ENCODE data around the gene TMC1.

TMC1 gene

GRCh38 chr9:72576087-72576486, 54.7 kb downstream of the TMC1 start:
- DNase-seq = no peak

DNA sequence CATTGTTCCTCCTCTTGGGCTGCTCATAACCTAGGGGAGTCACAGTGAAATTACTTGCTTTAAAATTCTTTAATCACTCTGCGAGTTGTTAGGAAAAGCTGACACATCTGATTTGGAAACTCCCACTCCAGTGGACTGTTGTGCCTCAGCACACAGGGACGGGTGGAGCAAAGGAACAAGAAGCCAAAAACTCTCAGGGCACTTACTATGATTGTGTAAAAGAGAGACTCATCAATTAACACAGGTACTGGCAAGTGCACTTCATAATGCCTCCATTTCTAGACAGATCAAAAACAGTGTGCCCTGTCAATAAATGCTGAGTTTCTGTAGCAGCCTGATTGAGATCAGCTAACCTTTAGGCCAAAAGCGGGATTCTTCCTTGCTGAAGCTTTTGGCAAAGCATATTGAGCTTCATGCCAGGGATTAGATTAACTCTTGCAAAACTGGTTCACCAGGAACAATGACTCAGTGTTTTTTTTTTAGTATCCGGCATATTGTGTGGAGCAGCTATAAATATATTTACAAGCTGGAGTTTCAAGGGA, 55.9 kb downstream of the TMC1 start:
- DNase-seq = peak; percentile 92

DNA sequence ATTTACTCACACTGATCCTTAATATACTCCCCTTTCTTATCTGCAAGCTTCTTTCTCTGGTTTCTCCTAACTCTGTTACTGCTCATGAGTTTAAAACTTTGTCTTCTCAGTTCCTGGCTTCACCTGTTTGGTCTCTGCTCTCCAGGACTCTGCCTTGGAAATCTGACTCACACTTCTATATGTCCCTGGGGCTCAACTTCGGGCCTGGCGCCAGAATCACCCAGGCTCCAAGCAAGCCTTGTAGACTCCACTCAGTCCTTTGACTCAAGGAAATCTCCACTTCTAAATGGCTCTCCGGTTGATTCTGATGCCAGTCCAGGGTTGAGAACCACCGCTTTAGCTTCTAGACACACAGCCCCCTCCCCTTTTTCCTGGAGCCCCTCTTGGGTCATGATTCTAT, 57.8 kb downstream of the TMC1 start:
- no peak for DNase-seq

DNA sequence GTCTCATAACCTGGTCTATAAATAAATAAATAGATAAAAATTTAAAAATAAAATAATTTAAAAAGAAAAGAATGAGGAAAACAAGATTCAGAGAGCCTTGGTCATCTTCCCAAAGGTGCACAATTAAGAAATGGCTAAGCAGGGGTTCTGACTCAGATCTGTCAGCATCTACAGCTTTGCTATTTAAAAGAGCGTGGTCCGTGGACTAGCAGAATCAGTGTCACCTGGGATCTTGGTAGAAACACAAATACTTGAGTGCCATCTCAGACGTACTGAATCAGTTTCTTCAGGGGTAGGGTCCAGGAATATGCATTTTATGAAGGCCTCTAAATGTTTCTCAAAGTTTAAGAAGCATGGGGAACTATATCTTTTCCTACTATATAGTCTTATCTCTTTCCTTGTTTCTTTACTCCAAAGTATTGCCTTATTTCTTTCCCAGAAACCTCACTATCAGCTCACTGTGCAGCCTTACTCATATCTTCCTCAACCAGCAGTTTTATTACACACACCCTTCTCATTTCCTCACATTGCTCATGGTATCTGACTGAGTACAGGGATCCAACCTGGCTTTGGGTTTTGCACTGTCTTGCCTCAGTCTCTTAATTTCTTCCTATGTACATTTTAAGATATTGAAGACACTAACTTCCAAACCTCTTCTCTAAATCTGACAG, 58.6 kb downstream of the TMC1 start:
- peak; percentile 73 for DNase-seq

- peak; percentile 89 for DNase-seq
Observed at GRCh38 chr9:72581694-72582093, 60.3 kb downstream of the TMC1 start.

GRCh38 chr9:72583370-72583769, 62.0 kb downstream of the TMC1 start:
- DNase-seq = no peak

DNA sequence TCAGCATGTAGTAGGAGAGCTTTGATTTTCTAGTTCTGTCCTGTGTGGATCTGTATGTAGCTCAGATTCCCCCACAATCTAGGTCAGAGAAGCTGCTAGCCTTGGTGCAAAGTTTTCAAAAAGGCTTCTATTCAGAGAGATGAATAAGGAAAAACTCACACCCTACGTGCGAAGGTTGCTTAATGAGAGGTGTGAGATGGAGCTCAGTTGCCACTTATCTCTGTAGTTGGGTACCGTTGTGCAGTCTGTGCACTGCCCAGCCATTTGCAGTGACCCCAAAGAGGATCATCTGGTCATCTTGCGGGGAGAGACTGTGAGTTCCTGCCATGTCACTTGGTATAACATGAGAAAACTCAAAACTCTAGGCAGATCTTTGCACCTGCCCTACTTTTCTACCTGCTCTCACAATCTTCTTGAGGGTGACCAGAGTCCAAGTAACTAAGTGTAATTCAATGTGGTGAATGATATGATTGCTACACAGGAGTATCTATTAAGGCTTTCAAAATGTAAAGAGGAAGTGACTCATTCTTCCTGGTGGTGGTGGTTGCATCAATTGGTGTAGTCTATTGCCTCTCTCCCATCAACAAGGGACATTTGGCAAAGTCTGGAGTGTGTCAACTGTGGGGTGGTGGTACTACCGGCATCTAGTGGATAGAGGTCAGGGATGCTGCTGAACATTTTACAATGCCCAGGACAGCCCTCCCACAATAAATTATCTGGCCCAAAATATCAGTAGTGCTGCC, 65.2 kb downstream of the TMC1 start:
- peak; percentile 92 for DNase-seq

- no peak for DNase-seq
Observed at GRCh38 chr9:72588336-72588735, 66.9 kb downstream of the TMC1 start.

GRCh38 chr9:72589667-72590521, 68.5 kb downstream of the TMC1 start:
- no peak for DNase-seq

DNA sequence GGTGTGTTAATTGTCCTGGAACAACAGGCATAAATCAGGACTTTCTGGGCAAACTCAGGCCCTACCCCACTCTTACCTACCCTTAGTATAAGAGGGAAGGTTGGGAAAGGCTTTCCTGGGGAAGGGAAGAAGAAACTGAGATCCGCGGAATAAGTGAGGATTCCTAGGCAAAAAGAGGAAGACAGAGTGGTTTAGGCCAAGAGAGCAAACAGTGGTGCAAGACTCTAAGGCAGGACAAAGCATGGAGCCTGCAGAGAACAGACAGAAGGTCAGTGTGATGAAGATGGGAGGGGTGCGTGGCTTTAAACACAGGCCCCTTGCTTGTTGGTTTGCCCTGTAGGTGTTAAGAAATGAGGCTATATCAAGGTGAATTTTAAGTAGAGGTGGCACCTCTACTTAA, 69.4 kb downstream of the TMC1 start:
- DNase-seq = no peak

GRCh38 chr9:72592502-72593403, 71.3 kb downstream of the TMC1 start:
- peak; percentile 60 for DNase-seq

GRCh38 chr9:72596451-72597180, 75.2 kb downstream of the TMC1 start:
- DNase-seq = no peak

GRCh38 chr9:72597181-72597517, 75.7 kb downstream of the TMC1 start:
- DNase-seq = no peak

DNA sequence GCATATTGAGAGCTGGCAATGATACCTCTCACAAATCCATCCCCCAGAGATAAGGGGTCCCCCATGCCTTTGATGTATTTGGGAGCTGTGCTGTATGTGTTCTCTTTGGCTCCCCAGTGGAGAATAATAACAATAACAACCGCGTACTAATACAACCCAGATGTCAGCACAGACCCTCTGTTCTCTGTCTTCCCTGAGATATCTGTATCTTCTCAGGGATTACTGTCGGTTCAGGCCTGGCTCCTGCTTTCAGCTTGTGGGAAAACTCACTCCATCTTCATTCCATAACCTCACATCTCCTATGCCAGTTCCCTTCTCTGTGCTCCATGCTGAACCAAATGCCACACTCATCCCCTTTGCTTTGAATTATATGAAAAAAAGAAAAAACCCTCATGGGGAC, 76.2 kb downstream of the TMC1 start:
- DNase-seq = no peak

DNA sequence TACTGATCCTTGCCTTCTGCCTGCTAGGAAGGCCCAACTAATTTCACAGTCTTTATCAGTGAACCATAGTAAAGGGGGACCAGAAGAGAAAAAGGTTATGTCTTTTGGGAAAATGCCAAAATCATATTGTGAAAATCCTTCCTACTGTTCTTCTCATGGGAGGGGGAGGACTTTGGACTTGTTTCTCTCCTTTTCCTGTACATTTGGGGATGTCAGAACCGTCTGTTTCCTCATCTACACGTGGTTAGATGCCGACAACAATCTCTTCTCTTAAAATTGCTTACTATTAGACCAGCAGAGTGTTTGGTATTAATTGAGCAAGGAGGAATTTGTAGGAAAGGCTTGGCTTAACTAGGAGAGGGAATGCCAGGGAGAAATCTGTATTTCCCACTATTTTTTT, 77.2 kb downstream of the TMC1 start:
- no peak for DNase-seq

DNA sequence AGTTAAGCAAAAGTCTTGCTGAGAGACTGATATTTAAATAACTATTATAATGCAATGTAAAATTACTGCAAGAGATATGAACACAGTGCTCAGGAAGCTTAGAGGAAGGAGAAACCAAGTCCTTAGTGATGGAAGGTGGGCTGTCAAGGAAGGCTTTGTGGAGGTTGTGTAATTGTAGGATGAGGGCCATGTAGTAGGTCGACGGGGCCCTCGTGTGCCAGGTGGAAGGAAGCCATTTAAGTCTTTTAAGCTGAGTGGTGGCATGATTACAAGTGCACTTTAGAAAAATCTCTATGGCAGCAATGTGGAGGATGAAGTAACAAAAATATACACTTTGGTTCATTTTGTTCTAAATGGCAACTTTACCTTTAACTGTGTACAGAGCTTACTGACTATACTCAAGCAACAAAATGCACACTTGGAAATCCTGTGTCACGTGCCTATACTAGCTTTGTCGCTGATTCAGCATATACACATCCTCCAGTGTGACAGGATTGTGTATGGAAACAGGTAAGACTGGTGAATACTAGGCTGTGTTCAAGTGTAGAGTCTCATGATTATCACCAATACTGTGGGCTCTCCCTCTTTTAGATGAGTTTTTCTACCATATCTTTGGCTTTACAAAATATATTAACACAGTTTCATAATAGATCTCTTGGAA, 78.6 kb downstream of the TMC1 start:
- DNase-seq = no peak

DNA sequence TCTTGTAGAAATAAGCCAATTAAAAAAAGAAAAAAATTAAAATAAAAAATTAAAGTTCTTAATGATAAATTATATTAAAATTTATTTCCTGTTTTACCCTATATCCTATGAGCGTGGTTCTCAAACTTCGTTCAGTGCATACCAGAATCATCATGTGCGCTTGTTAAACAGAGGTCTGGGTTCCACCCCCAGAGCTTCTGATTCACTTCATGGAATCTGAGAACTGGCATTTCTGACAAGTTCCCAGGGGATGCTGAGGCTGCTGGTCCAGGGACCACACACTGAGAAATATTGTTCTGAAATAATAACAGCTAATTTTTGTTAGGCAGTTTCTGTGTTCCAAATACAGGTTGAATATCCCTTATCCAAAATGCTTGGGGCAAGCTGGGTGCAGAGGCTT, 79.3 kb downstream of the TMC1 start:
- no peak for DNase-seq

DNA sequence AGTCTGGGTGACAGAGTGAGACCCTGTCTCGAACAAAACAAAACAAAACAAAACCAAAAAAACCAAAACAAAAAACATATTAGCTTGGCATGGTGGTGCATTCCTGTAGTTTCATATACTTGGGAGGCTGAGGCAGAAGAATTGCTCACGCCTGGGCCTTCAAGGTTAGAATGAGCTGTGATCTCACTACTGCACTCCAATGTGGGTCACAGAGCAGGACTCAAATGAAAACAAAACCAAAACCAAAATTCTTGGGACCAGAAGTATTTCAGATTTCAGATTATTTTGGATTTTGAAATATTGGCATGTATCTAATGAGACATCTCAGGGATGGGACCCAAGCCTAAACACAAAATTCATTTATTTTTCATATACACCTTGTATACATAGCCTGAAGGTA, 80.2 kb downstream of the TMC1 start:
- DNase-seq = no peak

- no peak for DNase-seq
Observed at GRCh38 chr9:72612449-72612848, 91.0 kb downstream of the TMC1 start.

DNA sequence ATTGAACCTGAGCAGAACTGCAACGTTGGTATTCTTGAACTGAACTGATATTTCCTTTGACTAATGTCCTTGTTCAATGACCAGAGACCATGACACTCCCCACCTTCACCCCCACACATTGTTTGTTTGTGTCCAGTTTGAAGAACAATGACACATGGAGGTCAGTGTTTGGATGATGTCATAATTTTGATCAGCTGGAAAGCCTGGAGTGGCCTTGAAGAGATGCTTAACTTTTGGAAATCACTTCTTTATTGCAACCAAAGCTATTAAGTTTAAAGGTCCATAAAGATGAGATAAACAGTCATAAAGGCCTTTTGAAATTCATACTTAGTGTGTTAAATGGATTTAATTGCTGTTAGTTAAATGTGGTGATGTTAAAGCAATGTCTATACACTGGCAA, 92.7 kb downstream of the TMC1 start:
- DNase-seq = no peak

DNA sequence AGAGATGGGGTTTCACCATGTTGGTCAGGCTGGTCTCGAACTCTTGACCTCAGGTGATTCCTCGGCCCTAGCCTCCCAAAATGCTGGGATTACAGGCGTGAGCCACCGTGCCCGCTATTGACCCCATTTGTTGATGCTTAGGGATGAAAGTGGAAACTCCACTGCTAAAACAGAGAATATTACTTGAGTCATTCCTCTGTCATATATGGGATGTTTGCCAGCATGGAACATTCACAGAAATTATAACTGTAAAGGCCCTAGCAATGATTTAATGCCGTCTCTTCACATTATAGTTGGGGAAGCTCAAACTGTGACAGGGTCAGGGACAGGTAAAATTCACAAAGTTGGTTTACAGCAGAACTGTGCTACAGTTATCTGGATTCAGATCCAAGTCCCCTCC, 94.5 kb downstream of the TMC1 start:
- DNase-seq = peak; percentile 9
